ENCODE data around the gene ACAP3. TPM values are rescaled to one million over a fixed set of nuclear protein-coding genes. Genes with fewer than 3 reads are reported as not detected.

The ACAP3 gene
- total and polyA plus RNA-seq, 2 of the 4 experiments (the other 2 are of a cell fraction) = 13.3 to 58.2 TPM

- Histone ChIP-seq H3K14ac (replicated peaks; ENCODE audit: low read depth, low read length) (peak within 1 kb of the TSS; percentile 94), H2AK5ac (ENCODE audit: low read depth, low read length) (peak within 1 kb of the TSS; percentile 99), H3K9me1 (ENCODE audit: insufficient read depth, low read length) (peaks cover 33% of the 10 kb centered on the region), H2BK15ac (ENCODE audit: low read depth, low read length) (peak within 1 kb of the TSS; percentile 87; the same call in 2 of the 3 replicates), H3K4me3 (ENCODE audit: insufficient read depth, low read depth, low read length) (peak within 1 kb of the TSS; percentile 71), H3K4ac (ENCODE audit: low read depth, low read length) (peak within 1 kb of the TSS; percentile 91), H2BK120ac (ENCODE audit: low read depth, low read length) (peak within 1 kb of the TSS; percentile 44), H2BK5ac (ENCODE audit: low read depth, low read length, poor library complexity, severe bottlenecking) (peak within 1 kb of the TSS; percentile 99), H4K8ac (ENCODE audit: low read depth in 2 of 2, low read length in 2 of 2) (peak within 1 kb of the TSS; percentile 96), H4K5ac (ENCODE audit: low read depth, low read length) (peak within 1 kb of the TSS; percentile 66), H3K9ac (ENCODE audit: low read depth, low read length) (peak within 1 kb of the TSS; percentile 98), H2AK9ac (replicated peaks; ENCODE audit: low read depth, low read length, poor library complexity) (peak within 1 kb of the TSS; percentile 99), H3K79me1 (ENCODE audit: low read depth in 1 of 2, low read length in 2 of 2) (peaks cover 8 to 51% of the 10 kb centered on the region in 2 experiments; a peak in 3 of 4 replicates), H3K18ac (ENCODE audit: low read depth, low read length) (peak within 1 kb of the TSS; percentile 81), H3K27ac (ENCODE audit: insufficient read depth, low read length) (peak within 1 kb of the TSS; percentile 98), H3K36me3 (ENCODE audit: control insufficient read depth, insufficient read depth, low read length) (peaks cover 22% of the 10 kb centered on the region), H3K4me2 (ENCODE audit: low read depth, low read length) (peak within 1 kb of the TSS; percentile 97), H3K4me1 (ENCODE audit: control insufficient read depth, insufficient read depth, low read length) (peaks cover 38% of the 10 kb centered on the region), H3K56ac (ENCODE audit: extremely low read depth, insufficient read depth, low read length) (peak within 1 kb of the TSS; percentile 79), H2BK20ac (ENCODE audit: low read depth, low read length) (peak within 1 kb of the TSS; percentile 39; the same call in 1 of the 2 replicates), H4K20me1 (ENCODE audit: insufficient read depth, low read length) (peaks cover 25% of the 10 kb centered on the region), H3K23ac (ENCODE audit: low read depth, low read length) (peak within 1 kb of the TSS; percentile 92), H3K27me3 (ENCODE audit: control insufficient read depth, insufficient read depth, low read length) (no peaks in the 10 kb centered on the region), H4K91ac (ENCODE audit: insufficient read depth, low read depth, low read length) (peak within 1 kb of the TSS; percentile 80), H3K9me3 (ENCODE audit: control insufficient read depth, insufficient read depth, low read length) (no peaks in the 10 kb centered on the region), H2AFZ (replicated peaks; ENCODE audit: low read length, poor library complexity) (peak within 1 kb of the TSS; percentile 98)
- intact Hi-C loops (cut with micrococcal nuclease) (loop anchor here (1.0 kb wide), 1 partner anchor 8 kb away; no protein-coding TSS in a partner anchor), in situ Hi-C loops (cut with MboI; ENCODE audit: low sequenced_read_pairs) (no loop called here), dilution Hi-C loops (cut with HindIII; ENCODE audit: low sequenced_read_pairs, unreplicated experiment) (no loop called here)
- POLR2A ChIA-PET (ENCODE audit: unreplicated experiment) = interaction anchor here (0.5 to 1.0 kb wide), 3 partner anchors 8 to 255 kb away, joined by 3 to 6 read pairs (median 5); no protein-coding TSS in a partner anchor
- BruUV-seq (replicated peaks) = no TSS peak
- peak; percentile 90 for DNase-seq
- CTCF ChIA-PET = no interaction called here
- WGBS, 2 experiments (ENCODE audit: extremely low coverage in 2 of 2, insufficient read length in 1 of 2) = 3% methylated on average over 19 of the region's 105 CpGs; no CpG with 5 or more reads in 1 of the 2 experiments
- TF ChIP-seq NFE2L2 (IDR thresholded peaks at IDR 0.05; ENCODE audit: low read depth, low read length) (no peak), POLR2A (IDR thresholded peaks at IDR 0.05; ENCODE audit: low read depth, low read length) (peak; percentile 72; the same call in 1 of the 2 replicates), MAZ (IDR thresholded peaks at IDR 0.05; ENCODE audit: borderline replicate concordance, low read depth, low read length) (peak; percentile 87; the same call in 1 of the 2 replicates), RCOR1 (IDR thresholded peaks at IDR 0.05; ENCODE audit: insufficient replicate concordance, low read length) (no peak), BHLHE40 (IDR thresholded peaks at IDR 0.05; ENCODE audit: low read depth, low read length) (no peak), MXI1 (IDR thresholded peaks at IDR 0.05; ENCODE audit: borderline replicate concordance, low read depth, low read length) (peak; percentile 19; the same call in 1 of the 2 replicates)
- ATAC-seq (ENCODE audit: low read depth) = peak; percentile 96
These were observed 34.0 kb downstream of the ACAP3 start, which contains the start of gene UBE2J2 for GRCh38 chr1:1273512-1274298. UBE2J2 (minus strand) TSS chr1:1273854; CDS start chr1:1267992, 5,862 bp downstream.
